GM06990 (cell line): ENCODE results near the gene EGR4.
A peak's percentile ranks its signal among the peaks of the same experiment; 100 is the strongest.

Source experiments
- DNase-seq: peaks from one replicate; pipeline ENCODE4 v3.0.0-alpha.2; 2011; ENCODE audit not compliant: insufficient read length; ENCODE audit errors: extremely low read depth
- H3K27me3 ChIP-seq: replicated peaks from 2 replicates; pipeline ENCODE4 v1.6.0; 2011; ENCODE audit warnings: low read length; ENCODE audit not compliant: control insufficient read depth, insufficient read depth
- H3K36me3 ChIP-seq: 2 replicates; pipeline ENCODE4 v1.5.1; 2011; ENCODE audit warnings: low read length; ENCODE audit not compliant: control insufficient read depth, insufficient read depth
- H3K4me3 ChIP-seq: replicated peaks from 2 replicates; pipeline ENCODE4 v1.5.1; 2011; ENCODE audit warnings: low read depth, mild to moderate bottlenecking, control low read depth, low read length
- TF ChIP-seq, protein P1 (sequence below): IDR thresholded peaks from 2 replicates; pipeline ENCODE4 v1.5.1; 2011; ENCODE audit warnings: low read length, control low read depth, mild to moderate bottlenecking, inconsistent platforms; ENCODE audit not compliant: insufficient read depth, poor library complexity, severe bottlenecking

Gene EGR4

GRCh38 chr2:73289304-73289703 is 4.0 kb downstream of the EGR4 start:
- TF ChIP-seq, protein P1, sequence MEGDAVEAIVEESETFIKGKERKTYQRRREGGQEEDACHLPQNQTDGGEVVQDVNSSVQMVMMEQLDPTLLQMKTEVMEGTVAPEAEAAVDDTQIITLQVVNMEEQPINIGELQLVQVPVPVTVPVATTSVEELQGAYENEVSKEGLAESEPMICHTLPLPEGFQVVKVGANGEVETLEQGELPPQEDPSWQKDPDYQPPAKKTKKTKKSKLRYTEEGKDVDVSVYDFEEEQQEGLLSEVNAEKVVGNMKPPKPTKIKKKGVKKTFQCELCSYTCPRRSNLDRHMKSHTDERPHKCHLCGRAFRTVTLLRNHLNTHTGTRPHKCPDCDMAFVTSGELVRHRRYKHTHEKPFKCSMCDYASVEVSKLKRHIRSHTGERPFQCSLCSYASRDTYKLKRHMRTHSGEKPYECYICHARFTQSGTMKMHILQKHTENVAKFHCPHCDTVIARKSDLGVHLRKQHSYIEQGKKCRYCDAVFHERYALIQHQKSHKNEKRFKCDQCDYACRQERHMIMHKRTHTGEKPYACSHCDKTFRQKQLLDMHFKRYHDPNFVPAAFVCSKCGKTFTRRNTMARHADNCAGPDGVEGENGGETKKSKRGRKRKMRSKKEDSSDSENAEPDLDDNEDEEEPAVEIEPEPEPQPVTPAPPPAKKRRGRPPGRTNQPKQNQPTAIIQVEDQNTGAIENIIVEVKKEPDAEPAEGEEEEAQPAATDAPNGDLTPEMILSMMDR: no peak
- DNase-seq: no peak
- H3K4me3 ChIP-seq: no peak overlapping the region
- H3K36me3 ChIP-seq: no peaks in the 10 kb centered on the region
- no peaks in the 10 kb centered on the region; the same call in none of the 2 replicates for H3K27me3 ChIP-seq

GRCh38 chr2:73286134-73286655 is 7.2 kb downstream of the EGR4 start:
- H3K27me3 ChIP-seq: no peaks in the 10 kb centered on the region; the same call in 1 of the 2 replicates
- no peak for DNase-seq
- TF ChIP-seq, protein P1: no peak
- H3K36me3 ChIP-seq: no peaks in the 10 kb centered on the region; the same call in 1 of the 2 replicates
- no peak overlapping the region for H3K4me3 ChIP-seq

- H3K4me3 ChIP-seq: peak overlapping the region; percentile 89
- TF ChIP-seq, protein P1: no peak
- no peak for DNase-seq
- peaks cover 2% of the 10 kb centered on the region for H3K36me3 ChIP-seq
- no peaks in the 10 kb centered on the region; the same call in 1 of the 2 replicates for H3K27me3 ChIP-seq
Observed at GRCh38 chr2:73285159-73285739, 8.1 kb downstream of the EGR4 start.

DNA sequence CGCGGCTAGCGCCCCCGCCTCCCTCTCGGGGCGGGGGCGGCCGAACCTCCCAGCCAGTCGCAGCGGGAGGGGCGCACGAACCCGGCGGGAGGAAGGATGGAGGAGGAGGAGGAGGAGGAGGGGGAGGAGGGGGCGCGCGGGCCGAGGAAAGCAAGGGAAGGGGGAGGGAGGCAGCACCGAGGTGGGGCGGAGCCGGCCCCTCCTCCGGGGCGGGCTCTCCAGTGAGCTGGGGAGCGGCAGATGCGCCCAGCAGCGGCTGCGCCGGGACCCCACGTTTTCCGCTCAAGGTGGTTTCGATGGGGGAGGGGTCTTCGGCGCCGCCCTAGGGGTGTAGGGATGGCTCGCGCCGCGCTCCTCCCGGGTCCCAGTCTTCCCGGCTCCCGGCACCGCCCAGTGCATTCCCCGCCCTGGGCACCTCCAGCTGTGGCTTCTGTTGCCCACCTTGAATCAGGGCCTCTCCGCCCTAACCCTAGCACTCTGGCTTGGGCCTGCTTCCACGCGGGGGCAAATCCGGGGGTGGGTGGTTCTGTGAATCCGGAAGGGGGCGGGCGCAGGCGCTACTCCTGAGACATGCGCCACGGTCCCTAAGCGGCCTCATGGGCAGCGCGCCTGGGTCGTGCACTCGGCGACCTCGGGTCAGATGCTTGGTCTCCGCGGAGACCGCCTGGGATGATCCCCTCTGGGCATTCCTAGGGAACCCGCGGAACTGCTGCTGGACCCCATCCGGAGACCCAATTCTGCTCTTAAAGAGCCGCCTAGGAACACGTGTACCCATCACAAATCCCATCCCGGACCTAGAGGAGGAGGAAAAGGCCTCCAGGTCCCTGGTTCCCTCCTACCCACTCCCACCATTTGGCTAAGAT is 8.8 kb downstream of the EGR4 start, which contains the start of gene FBXO41:
Gene FBXO41 (minus strand): TSS at position 183 of the 863 bp plus-strand sequence. CDS start 14,848 bp downstream, outside the sequence.
- Histone ChIP-seq H3K36me3 (peaks cover 2% of the 10 kb centered on the region), H3K4me3 (peak within 1 kb of the TSS; percentile 89), H3K27me3 (no peaks in the 10 kb centered on the region; the same call in 1 of the 2 replicates)
- TF ChIP-seq, protein P1: peak; percentile 7
- peak; percentile 92 for DNase-seq

- Histone ChIP-seq H3K36me3 (peaks cover 2% of the 10 kb centered on the region), H3K4me3 (peak overlapping the region; percentile 89), H3K27me3 (no peaks in the 10 kb centered on the region; the same call in 1 of the 2 replicates)
- TF ChIP-seq, protein P1: no peak
- peak; percentile 49 for DNase-seq
Observed at GRCh38 chr2:73283545-73284295, 9.6 kb downstream of the EGR4 start.
